ENCODE data around the gene CDH18. TPM values are rescaled to one million over a fixed set of nuclear protein-coding genes. Genes with fewer than 3 reads are reported as not detected.

CDH18 gene
- total and polyA plus RNA-seq, 4 donors, result 0.03 to 2.4 TPM; not detected in 2

DNA sequence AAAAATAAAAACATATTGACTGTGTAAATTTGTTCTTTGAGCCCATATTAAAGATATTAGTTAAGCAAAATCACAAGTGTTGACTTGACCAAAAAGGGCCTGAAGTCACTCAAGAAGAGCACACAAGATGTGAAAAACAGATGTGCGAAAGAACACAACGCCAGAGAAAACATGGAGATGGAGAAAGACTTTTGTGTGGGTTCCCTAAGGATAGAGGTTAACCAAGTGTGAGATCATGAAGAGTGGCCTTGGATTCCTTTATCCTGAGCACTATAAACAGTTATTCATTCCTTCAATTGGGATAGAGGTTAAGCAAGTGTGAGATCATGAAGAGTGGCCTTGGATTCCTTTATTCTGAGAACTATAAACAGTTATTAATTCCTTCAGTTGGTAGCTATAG lies 361.8 kb downstream of the CDH18 start:
- H3K36me3 ChIP-seq (ENCODE audit: control insufficient read depth in 4 of 4, insufficient read depth in 4 of 4, low read length in 4 of 4), result no peaks in the 10 kb centered on the region
- H3K4me3 ChIP-seq, result no peak overlapping the region
- DNase-seq (no peak), ATAC-seq (ENCODE audit: insufficient read depth, low FRiP score) (no peak)
- WGBS, 2 donors, result 91 to 94% methylated on average over 2 of the region's 2 CpGs
- no peak overlapping the region for H3K9ac ChIP-seq (ENCODE audit: insufficient read depth in 1 of 2, low read length in 2 of 2)
- no peak overlapping the region for H3K27ac ChIP-seq (ENCODE audit: low read depth in 1 of 2, low read length in 1 of 2)
- H3K9me3 ChIP-seq (ENCODE audit: control insufficient read depth in 4 of 4, insufficient read depth in 3 of 4, low read length in 3 of 4), result no peaks in the 10 kb centered on the region
- TF ChIP-seq, protein P1, sequence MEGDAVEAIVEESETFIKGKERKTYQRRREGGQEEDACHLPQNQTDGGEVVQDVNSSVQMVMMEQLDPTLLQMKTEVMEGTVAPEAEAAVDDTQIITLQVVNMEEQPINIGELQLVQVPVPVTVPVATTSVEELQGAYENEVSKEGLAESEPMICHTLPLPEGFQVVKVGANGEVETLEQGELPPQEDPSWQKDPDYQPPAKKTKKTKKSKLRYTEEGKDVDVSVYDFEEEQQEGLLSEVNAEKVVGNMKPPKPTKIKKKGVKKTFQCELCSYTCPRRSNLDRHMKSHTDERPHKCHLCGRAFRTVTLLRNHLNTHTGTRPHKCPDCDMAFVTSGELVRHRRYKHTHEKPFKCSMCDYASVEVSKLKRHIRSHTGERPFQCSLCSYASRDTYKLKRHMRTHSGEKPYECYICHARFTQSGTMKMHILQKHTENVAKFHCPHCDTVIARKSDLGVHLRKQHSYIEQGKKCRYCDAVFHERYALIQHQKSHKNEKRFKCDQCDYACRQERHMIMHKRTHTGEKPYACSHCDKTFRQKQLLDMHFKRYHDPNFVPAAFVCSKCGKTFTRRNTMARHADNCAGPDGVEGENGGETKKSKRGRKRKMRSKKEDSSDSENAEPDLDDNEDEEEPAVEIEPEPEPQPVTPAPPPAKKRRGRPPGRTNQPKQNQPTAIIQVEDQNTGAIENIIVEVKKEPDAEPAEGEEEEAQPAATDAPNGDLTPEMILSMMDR (IDR thresholded peaks at IDR 0.05; ENCODE audit: control extremely low read depth, extremely low read depth), result no peak
- H3K27me3 ChIP-seq (ENCODE audit: control insufficient read depth in 3 of 3, insufficient read depth in 3 of 3, low read length in 2 of 3), result no peaks in the 10 kb centered on the region
- H3K4me1 ChIP-seq (ENCODE audit: control insufficient read depth in 5 of 5, insufficient read depth in 5 of 5, low read length in 5 of 5), result no peaks in the 10 kb centered on the region

DNA sequence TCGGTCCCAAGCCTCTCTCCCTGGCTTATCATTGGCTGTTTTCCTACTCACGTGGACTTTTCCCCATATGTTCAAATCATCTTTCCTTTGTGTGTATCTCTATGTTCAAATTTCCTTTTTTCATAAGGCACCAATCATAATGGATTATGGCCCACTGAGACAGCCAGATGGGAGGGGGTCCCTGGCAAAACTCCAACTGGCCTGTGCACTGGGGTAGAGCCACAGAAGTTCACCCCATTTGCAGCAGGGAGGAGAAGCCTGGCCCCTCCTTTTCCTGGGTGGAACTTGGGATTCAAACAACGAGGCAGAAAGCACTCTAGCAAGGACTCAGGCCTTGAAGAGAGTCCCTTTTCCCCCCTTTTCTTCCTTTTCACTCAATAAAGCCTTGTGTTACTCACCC lies 362.4 kb downstream of the CDH18 start:
- TF ChIP-seq, protein P1 (IDR thresholded peaks at IDR 0.05; ENCODE audit: control extremely low read depth, extremely low read depth), result no peak
- no peak overlapping the region for H3K27ac ChIP-seq (ENCODE audit: low read depth in 1 of 2, low read length in 1 of 2)
- DNase-seq, result no peak
- WGBS, 2 donors, result 66 to 77% methylated on average over 3 of the region's 3 CpGs
- no peaks in the 10 kb centered on the region for H3K27me3 ChIP-seq (ENCODE audit: control insufficient read depth in 3 of 3, insufficient read depth in 3 of 3, low read length in 2 of 3)
- no peaks in the 10 kb centered on the region for H3K4me1 ChIP-seq (ENCODE audit: control insufficient read depth in 5 of 5, insufficient read depth in 5 of 5, low read length in 5 of 5)
- no peak overlapping the region for H3K4me3 ChIP-seq
- H3K36me3 ChIP-seq (ENCODE audit: control insufficient read depth in 4 of 4, insufficient read depth in 4 of 4, low read length in 4 of 4), result no peaks in the 10 kb centered on the region
- no peaks in the 10 kb centered on the region for H3K9me3 ChIP-seq (ENCODE audit: control insufficient read depth in 4 of 4, insufficient read depth in 3 of 4, low read length in 3 of 4)
- no peak for ATAC-seq (ENCODE audit: insufficient read depth, low FRiP score)
- H3K9ac ChIP-seq (ENCODE audit: insufficient read depth in 1 of 2, low read length in 2 of 2), result no peak overlapping the region

DNA sequence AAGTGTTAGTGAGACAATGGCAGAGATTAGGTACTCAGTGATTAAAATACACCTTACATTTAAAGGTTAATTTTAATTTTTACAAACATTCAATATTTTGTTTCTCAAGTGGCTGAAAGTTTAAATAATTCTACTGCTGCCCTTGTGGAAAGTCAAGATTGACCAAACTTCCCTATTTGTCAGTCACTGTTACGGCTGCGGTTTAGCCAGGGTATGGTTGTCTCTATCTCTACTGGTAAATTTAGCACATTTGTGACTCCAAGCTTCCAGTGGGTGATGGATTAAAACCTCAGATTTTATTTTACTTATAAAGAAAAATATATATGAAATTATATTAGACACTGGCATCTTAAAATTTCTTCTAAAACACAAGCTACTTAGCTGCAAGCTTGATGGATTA lies 368.4 kb downstream of the CDH18 start:
- Histone ChIP-seq H3K9ac (ENCODE audit: insufficient read depth in 1 of 2, low read length in 2 of 2) (no peak overlapping the region), H3K27ac (ENCODE audit: low read depth in 1 of 2, low read length in 1 of 2) (no peak overlapping the region), H3K4me1 (ENCODE audit: control insufficient read depth in 5 of 5, insufficient read depth in 5 of 5, low read length in 5 of 5) (no peaks in the 10 kb centered on the region), H3K4me3 (no peak overlapping the region), H3K9me3 (ENCODE audit: control insufficient read depth in 4 of 4, insufficient read depth in 3 of 4, low read length in 3 of 4) (no peaks in the 10 kb centered on the region), H3K27me3 (ENCODE audit: control insufficient read depth in 3 of 3, insufficient read depth in 3 of 3, low read length in 2 of 3) (no peaks in the 10 kb centered on the region), H3K36me3 (ENCODE audit: control insufficient read depth in 4 of 4, insufficient read depth in 4 of 4, low read length in 4 of 4) (no peaks in the 10 kb centered on the region)
- TF ChIP-seq, protein P1 (IDR thresholded peaks at IDR 0.05; ENCODE audit: control extremely low read depth, extremely low read depth), result no peak
- WGBS, 2 donors, result 47 to 64% methylated on average over 2 of the region's 2 CpGs
- DNase-seq, result no peak
- no peak for ATAC-seq (ENCODE audit: insufficient read depth, low FRiP score)

DNA sequence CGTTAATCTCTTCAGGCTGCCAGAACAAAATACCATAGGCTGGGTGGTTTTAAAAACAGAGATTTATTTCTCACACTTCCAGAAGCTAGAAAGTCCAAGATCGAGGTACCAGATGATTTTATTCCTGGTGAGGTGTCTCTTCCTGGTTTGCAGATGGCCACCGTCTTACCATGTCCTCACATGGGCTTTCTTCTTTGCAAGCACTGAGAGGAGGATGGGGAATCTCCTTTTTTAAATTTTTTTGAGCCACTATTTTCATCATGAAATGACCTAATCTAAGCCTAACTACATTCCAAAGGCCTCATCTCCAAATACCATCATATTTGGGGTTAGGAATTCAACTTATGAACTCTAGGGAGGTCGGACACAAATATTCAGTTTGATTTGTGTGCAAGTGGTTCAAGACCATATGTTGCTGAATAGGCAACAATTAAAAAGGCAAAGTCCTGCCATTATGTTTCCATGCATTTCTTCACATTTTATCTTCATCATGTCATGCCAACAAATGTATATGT lies 371.2 kb downstream of the CDH18 start:
- Histone ChIP-seq H3K27ac (ENCODE audit: low read depth in 1 of 2, low read length in 1 of 2) (no peak overlapping the region), H3K27me3 (ENCODE audit: control insufficient read depth in 3 of 3, insufficient read depth in 3 of 3, low read length in 2 of 3) (no peaks in the 10 kb centered on the region), H3K9me3 (ENCODE audit: control insufficient read depth in 4 of 4, insufficient read depth in 3 of 4, low read length in 3 of 4) (no peaks in the 10 kb centered on the region), H3K4me3 (no peak overlapping the region), H3K4me1 (ENCODE audit: control insufficient read depth in 5 of 5, insufficient read depth in 5 of 5, low read length in 5 of 5) (no peaks in the 10 kb centered on the region), H3K36me3 (ENCODE audit: control insufficient read depth in 4 of 4, insufficient read depth in 4 of 4, low read length in 4 of 4) (no peaks in the 10 kb centered on the region), H3K9ac (ENCODE audit: insufficient read depth in 1 of 2, low read length in 2 of 2) (no peak overlapping the region)
- TF ChIP-seq, protein P1 (IDR thresholded peaks at IDR 0.05; ENCODE audit: control extremely low read depth, extremely low read depth), result no peak
- WGBS, 2 donors, result 66 to 80% methylated on average over 4 of the region's 4 CpGs
- no peak for ATAC-seq (ENCODE audit: insufficient read depth, low FRiP score)
- DNase-seq, result no peak

Data from lung (tissue), 12 donors.